ENCODE measurements around the gene SNED1.

SNED1 gene

GRCh38 chr2:241011751-241012510, 13.5 kb downstream of the SNED1 start:
- Histone ChIP-seq H3K4me2 (ENCODE audit: low read depth, low read length) (no peak overlapping the region), H4K20me1 (ENCODE audit: insufficient read depth, low read length) (no peaks in the 10 kb centered on the region), H3K9me2 (replicated peaks; ENCODE audit: insufficient read depth, low read length) (no peaks in the 10 kb centered on the region), H3K4me1 (ENCODE audit: low read length) (no peaks in the 10 kb centered on the region), H3K9ac (ENCODE audit: low read length) (no peak overlapping the region), H3K9me3 (replicated peaks; ENCODE audit: insufficient read depth, low read length) (no peaks in the 10 kb centered on the region), H3K36me3 (replicated peaks; ENCODE audit: insufficient read depth, low read length) (no peaks in the 10 kb centered on the region), H2AFZ (ENCODE audit: low read length) (no peak overlapping the region), H3K27ac (ENCODE audit: low read length) (no peak overlapping the region), H3F3A (ENCODE audit: insufficient read depth, low read length) (no peaks in the 10 kb centered on the region), H3K79me2 (ENCODE audit: low read length) (no peaks in the 10 kb centered on the region), H3K27me3 (replicated peaks; ENCODE audit: insufficient read depth, low read length) (peaks cover 39% of the 10 kb centered on the region), H3K4me3 (ENCODE audit: low read length) (no peak overlapping the region)
- no peak for DNase-seq
- no peak for TF ChIP-seq EZH2phosphoT487 (IDR thresholded peaks at IDR 0.05; ENCODE audit: low read length)
- no peak for TF ChIP-seq EZH2 (optimal IDR thresholded peaks at IDR 0.05; ENCODE audit: low read depth, low read length)
- TF ChIP-seq CTCF (IDR thresholded peaks at IDR 0.05; ENCODE audit: low read length): no peak

GRCh38 chr2:241014224-241014623, 15.8 kb downstream of the SNED1 start:
- no peak for DNase-seq

GRCh38 chr2:241014764-241015163, 16.3 kb downstream of the SNED1 start:
- Histone ChIP-seq H3K36me3 (replicated peaks; ENCODE audit: insufficient read depth, low read length) (no peaks in the 10 kb centered on the region), H3K4me2 (ENCODE audit: low read depth, low read length) (no peak overlapping the region), H3K9ac (ENCODE audit: low read length) (no peak overlapping the region), H3F3A (ENCODE audit: insufficient read depth, low read length) (no peaks in the 10 kb centered on the region), H3K79me2 (ENCODE audit: low read length) (no peaks in the 10 kb centered on the region), H3K4me1 (ENCODE audit: low read length) (no peaks in the 10 kb centered on the region), H3K27me3 (replicated peaks; ENCODE audit: insufficient read depth, low read length) (peaks cover 30% of the 10 kb centered on the region), H3K4me3 (ENCODE audit: low read length) (no peak overlapping the region), H3K9me2 (replicated peaks; ENCODE audit: insufficient read depth, low read length) (no peaks in the 10 kb centered on the region), H3K9me3 (replicated peaks; ENCODE audit: insufficient read depth, low read length) (no peaks in the 10 kb centered on the region), H3K27ac (ENCODE audit: low read length) (no peak overlapping the region), H4K20me1 (ENCODE audit: insufficient read depth, low read length) (no peaks in the 10 kb centered on the region), H2AFZ (ENCODE audit: low read length) (no peak overlapping the region)
- DNase-seq: no peak
- TF ChIP-seq EZH2phosphoT487 (IDR thresholded peaks at IDR 0.05; ENCODE audit: low read length) (no peak), EZH2 (optimal IDR thresholded peaks at IDR 0.05; ENCODE audit: low read depth, low read length) (no peak), CTCF (IDR thresholded peaks at IDR 0.05; ENCODE audit: low read length) (no peak)

More at GRCh38 chr2:241014224-241014623, 15.8 kb downstream of the SNED1 start:
- H3K9ac ChIP-seq (ENCODE audit: low read length): no peak overlapping the region
- no peaks in the 10 kb centered on the region for H3K4me1 ChIP-seq (ENCODE audit: low read length)
- peaks cover 30% of the 10 kb centered on the region for H3K27me3 ChIP-seq (replicated peaks; ENCODE audit: insufficient read depth, low read length)
- no peaks in the 10 kb centered on the region for H3K79me2 ChIP-seq (ENCODE audit: low read length)
- TF ChIP-seq EZH2 (optimal IDR thresholded peaks at IDR 0.05; ENCODE audit: low read depth, low read length): no peak
- TF ChIP-seq EZH2phosphoT487 (IDR thresholded peaks at IDR 0.05; ENCODE audit: low read length): no peak
- TF ChIP-seq CTCF (IDR thresholded peaks at IDR 0.05; ENCODE audit: low read length): no peak
- H4K20me1 ChIP-seq (ENCODE audit: insufficient read depth, low read length): no peaks in the 10 kb centered on the region
- no peak overlapping the region for H3K4me3 ChIP-seq (ENCODE audit: low read length)
- no peaks in the 10 kb centered on the region for H3F3A ChIP-seq (ENCODE audit: insufficient read depth, low read length)
- H3K4me2 ChIP-seq (ENCODE audit: low read depth, low read length): no peak overlapping the region
- no peak overlapping the region for H3K27ac ChIP-seq (ENCODE audit: low read length)
- H3K9me2 ChIP-seq (replicated peaks; ENCODE audit: insufficient read depth, low read length): no peaks in the 10 kb centered on the region
- no peaks in the 10 kb centered on the region for H3K36me3 ChIP-seq (replicated peaks; ENCODE audit: insufficient read depth, low read length)
- no peaks in the 10 kb centered on the region for H3K9me3 ChIP-seq (replicated peaks; ENCODE audit: insufficient read depth, low read length)
- no peak overlapping the region for H2AFZ ChIP-seq (ENCODE audit: low read length)
